Amniotic epithelial cell (primary cell): ENCODE results near the gene FABP1.

Source experiments
- DNase-seq: peaks from one replicate; pipeline ENCODE4 v3.0.0-alpha.2; 2010; ENCODE audit warnings: low read depth

The FABP1 gene

DNA sequence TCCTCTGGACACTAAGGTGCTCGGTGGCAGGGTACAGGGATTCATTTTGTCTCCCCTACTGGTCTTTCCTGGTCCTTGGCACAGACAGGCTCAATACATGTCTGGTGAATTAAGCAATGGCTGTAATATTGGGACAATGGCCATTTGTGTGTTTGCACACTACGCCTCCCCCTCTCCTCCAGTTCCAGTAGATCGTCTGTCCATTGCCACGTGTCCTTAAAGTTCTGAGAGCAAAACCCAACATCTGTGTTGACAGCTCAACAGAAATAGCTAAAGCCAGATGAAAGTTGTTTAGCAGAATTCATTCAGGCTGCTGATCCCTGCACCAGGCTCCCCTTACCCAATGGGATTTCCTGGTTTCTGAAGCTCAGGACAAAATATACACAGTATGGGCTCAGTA lies 9.0 kb upstream of the FABP1 start:
- no peak for DNase-seq

DNA sequence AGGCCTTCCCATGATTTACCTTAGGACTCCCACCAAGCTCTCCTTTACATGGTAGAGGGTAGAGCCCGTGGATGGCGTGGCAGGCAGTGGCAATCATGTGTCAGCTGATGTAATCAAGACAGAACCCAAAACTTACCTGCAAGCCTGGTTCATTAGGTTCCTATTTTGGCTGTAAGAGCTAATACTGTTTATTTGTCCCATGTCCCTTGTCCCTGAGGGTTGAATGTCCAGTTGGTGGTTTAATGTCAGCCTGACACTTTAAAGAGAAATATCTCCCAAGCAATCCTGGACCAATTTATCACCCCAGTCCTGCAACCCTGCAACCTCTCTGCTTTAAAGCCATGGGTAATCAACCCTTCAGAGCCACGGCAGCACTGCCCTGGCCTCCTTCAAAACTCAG lies 6.0 kb upstream of the FABP1 start:
- no peak for DNase-seq

DNA sequence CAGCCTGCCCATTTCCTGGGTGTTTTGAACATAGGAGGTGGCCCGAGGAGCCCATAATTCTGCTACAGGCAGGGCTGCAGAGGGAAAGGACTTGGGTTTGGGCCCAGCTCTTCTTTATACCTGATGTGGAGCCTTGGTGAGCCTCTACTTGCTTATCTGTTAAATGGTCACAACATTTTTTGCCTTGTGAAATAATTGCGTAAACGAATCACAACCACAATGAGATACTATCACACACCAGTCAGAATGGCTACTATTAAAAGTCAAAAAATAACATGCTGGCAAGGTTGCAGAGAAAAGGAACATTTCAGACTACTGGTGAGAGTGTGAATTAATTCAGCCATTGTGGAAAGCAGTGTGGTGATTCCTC lies 4.1 kb upstream of the FABP1 start:
- no peak for DNase-seq

DNA sequence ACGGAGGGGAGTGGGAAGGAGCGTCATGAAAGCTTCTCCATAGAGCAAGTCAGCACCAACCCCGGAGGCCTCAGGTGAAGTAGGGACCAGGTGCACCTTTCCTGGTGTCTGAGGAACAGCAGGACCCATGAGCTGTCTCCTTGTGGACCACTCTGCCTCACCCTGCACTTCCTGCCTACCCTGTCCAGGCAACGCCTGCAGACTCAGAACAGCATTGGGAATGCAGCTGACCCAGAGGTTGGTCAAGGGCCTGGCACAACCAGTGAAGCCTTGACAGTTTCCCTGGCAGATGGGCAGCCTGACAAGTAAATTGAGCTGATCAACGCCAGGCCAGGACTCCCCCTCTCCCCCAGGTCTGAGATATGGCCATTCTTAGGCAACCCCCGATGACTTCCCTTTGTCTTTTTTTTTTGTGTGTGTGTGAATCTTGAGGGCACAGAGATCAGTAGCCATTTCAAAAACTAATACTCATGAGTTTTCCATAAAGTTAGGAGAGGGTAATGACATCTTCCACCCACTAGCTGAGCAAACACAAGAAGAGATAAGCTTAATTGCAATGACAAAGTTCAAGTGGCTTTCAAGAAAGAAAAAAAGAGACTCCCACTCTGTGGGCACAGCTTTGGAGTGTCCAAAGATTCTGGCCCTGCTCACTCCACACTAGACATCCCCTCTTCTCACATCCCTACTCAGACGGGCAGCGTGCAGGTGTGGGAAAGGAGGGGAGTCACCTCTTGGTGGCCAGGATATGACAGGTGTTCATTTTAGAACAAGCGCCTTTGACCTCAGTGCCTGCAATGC lies 3.5 kb upstream of the FABP1 start:
- DNase-seq: no peak

DNA sequence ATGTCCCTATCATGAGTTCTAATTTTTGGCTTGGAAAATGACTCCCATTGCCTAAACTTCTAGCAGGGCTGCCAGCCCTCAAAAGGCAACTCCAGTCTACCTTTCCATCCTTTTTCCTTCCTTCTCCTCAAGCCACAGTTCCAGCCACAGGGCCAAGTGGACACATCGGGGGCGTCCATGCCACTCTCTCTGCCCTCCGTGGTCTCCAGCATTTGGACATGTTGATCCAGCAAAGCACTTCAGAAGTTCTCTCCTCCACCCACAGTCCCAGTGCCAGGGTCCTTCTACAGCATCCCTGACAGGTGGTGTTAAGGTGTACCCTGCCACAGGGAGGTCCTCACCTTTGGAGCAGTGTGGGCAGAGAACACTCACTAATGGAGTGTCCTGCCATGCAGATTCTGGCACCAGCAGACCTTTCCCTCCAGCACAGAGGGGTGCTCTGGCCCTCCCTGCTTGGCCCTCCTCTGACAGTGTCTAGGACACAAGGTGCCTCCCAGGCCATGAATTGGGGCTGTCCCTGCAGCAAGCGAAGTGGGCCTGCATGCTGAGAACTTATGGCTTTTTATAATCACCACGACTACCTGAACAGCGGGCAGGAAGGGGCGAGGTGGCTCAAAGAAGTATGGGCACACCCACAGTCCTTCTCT lies 1.6 kb upstream of the FABP1 start:
- no peak for DNase-seq

DNA sequence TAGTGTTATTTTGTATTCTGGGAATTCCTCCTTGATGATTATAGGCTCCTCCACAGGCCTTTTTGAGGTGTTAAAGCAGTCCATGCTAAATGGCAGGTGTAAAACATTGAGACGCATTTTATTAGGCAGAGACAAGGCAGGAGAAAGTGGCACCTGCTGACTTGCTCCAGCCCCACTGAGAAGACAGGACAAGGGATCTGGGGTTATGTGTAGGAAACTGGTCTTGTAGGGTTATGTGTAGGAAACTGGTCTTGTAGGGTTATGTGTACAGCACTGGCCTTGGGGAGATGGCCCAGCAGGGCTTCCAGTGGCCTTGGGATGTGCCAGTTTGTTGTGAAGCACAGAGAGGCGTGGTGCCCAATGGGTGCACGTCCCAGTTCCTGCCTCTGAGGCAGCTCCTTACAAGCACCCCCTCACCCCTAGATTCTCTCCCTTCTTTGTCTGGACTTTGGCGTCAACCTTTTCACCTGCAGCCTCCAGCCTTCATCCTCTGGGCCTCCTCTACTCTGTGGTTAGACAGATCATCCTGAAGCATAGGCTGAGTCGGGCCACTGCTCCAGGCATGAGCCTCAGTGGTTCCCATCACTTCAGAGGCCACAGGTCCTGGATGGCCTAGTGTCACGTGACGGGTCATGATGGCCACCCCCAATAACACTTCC lies 921 bp upstream of the FABP1 start:
- no peak for DNase-seq

GRCh38 chr2:88127638-88127887 lies 299 bp downstream of the FABP1 start:
- DNase-seq: no peak

DNA sequence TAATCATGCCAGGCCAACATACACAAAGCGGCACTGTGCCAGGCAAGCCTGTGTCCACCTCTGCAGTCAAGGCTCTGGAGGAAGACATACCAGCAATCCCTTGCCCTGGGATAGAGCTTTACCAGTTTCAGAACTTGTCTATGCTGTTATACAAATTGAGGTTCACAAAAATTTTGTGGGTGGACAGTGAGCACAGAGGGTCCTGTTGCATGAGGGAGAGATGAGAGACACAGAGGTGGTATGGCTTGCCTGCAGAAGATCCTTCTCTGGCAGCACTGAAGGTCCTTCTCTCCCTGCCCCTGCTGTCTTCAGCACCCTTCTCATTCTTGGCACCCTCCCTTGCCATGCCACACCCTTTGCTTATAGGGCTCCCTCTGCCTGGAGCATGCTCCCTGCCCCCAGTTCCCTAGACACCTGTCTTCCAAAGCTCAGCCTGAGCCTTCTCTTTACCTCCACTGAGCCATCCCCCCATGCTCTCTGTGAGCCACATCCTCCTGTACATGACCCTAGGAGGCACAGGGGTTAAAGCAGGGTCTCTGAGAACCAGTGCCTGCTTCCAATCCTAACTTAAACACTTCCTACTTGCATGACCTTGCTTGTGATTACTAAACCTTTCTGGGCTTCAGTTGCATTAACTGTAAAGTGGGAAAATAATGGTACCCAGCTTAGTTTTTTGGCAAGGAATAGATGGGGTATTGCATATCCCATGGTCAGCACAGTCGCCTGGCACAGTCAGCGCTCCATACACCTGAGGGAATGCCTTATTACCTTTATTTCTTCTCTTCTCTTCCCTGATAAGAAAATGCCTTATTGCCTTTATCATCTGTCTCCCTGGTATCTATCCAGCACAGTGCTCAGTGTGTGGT lies 857 bp downstream of the FABP1 start:
- DNase-seq: no peak

DNA sequence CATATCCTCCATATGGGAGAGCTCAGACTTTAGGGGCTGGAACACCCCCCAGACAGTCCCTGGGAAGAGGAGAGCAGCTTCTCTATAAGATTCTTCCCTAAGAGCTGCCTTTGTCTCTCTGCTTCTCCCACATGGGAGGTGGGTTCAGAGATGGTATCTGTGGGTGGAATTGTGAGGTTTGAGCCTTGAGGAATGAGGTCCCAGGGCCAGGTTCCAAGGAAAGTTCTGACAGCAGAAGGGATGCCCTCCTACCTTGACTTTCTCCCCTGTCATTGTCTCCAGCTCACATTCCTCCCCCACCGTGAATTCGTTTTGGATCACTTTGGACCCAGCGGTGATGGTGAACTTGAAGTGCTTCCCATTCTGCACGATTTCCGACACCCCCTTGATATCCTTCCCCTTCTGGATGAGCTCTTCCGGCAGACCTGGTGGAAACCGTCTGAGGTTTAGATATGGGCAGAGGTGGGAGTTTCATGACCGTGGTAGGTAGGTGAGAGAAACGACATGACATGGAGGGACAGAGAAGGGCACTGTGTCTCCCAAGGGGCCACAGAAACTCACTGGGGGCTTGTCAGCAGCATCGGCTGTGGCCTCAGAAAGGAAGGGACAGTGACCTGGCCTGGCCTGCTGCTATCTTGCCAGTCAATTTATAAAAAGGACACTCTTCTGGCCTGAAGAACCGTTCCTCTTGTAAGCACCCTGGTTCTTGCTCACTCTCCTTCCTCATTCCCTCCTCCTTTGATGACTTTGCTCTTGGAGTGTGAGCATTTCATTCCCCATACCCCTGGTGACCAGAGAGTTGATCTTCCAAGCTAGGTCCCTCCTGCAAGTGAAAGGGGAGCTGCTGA lies 1.7 kb downstream of the FABP1 start:
- DNase-seq: no peak

DNA sequence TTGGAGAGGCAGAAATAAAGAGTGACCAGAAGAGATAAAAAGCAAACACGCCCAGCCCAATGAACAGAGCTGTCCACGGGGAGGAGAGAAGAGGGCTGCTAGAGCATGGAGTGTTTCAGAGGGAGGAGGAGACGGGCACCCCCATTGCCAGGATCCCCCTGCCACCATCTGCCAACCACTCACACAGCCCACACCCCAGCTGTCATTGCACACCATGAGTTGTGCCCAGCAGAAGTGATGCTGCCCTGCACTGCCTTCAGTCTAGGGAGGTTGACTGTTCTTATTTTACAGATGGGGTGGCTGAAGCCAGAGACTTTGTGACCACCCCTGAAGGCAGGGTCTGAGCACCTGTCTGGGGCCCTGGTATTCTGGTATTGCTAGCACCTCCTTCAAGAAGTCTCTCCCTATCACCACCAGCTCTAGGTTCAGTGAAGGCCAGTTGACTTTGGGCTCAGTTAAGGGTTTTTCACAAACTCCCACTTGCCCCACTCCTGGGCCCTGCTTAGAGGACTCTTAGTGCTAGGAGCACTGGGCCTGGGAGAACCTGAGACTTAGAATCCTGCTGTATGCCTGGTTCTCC lies 2.4 kb downstream of the FABP1 start:
- DNase-seq: no peak

DNA sequence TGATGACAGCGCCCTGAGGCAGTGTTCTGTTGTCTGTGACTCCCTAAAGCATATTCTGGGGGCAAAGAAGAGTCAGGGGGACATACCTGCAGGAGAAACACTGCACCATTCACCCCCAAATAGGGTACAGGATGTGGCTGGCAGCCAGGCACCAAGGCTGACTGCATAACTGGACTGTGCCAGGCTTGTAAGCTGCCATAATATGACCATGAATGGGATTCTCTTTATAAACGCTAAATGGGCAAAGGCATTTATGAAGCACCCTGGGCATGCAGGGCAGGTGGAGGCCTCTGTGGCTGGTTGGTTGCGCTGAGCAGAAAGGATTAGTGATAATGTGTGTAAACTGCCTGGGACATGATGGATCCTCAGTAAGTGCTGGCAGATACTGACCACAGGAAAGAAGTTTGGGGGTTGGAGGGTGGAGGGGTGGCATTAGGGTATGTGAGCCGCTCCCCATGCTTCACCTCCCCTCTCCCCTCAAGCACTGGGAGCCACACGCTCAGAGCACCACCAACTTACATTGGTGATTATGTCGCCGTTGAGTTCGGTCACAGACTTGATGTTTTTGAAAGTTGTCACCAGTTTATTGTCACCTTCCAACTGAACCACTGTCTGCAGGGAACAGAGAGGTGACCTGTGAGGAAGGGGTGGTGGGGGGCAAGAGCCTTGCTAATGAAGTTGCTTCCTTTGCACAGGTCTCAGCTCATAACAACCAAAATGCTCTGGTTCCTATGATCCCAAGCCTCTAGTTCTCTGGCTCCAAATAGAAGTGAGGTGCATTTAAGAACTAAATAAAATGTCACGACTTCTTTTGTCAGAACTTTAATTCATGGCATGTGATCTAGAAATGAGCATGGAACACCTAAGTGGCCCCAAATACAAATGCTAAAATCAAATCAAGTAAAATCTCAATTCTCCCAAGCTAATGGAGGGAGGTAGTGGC lies 3.6 kb downstream of the FABP1 start:
- no peak for DNase-seq

- no peak for DNase-seq
Measured at GRCh38 chr2:88123164-88123974, 4.5 kb downstream of the FABP1 start.

GRCh38 chr2:88122141-88122884 lies 5.5 kb downstream of the FABP1 start:
- DNase-seq: no peak

DNA sequence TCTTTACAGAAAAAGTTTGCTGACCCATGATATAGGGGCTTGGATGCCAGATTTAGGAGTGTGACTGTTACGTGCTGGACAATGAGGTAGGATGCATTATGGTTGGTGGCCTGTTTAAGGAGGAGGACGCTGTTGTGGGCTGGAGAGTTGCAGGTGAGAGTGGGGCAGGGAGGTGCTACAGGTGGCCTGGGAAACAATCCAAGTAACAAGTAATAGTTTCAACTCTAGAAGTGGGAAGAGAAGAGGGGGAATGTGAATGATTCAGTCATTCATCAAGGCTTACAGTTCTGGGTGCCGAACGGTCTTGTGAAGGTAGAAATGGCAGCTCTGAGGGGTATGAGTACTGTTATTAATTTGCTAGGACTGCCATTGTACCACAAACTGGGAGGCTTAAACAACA lies 6.2 kb downstream of the FABP1 start:
- no peak for DNase-seq

GRCh38 chr2:88117973-88118372 lies 9.9 kb downstream of the FABP1 start:
- no peak for DNase-seq

DNA sequence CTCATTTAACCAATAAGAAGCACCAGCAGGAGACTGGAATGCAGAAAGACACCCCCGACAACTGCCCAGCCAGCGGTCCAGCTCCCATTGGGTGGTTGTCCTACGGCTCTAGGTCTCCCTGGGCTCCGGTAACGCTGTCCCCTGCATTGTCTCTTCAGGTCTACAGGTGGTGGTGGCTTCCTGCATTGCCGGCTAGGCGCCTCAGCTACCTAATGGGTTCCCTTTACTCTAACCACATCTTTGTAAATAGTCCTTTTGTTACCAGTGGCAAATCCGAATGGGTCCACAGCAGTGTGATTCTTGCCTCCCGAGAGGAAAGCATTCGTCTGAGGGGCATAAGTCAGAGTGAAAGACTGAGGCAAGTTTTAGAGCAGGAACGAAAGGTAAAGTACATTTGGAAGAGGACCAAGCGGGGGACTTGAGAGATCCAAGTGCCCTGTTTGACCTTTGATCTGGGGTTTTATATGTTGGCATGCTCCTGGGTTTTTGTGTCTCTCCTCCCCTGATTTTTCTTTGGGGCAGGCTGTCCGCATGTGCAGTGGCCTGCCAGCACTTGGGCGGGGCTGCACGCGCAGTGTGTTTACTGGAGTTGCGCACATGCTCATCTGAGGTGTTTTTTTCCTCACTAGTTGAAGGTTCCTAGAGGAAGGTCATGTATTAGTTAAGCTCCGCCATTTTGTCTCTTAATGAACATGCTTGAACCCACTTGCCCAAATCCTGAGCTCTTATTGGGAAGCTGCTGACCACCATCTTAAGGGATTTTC lies 11.0 kb downstream of the FABP1 start:
- no peak for DNase-seq

DNA sequence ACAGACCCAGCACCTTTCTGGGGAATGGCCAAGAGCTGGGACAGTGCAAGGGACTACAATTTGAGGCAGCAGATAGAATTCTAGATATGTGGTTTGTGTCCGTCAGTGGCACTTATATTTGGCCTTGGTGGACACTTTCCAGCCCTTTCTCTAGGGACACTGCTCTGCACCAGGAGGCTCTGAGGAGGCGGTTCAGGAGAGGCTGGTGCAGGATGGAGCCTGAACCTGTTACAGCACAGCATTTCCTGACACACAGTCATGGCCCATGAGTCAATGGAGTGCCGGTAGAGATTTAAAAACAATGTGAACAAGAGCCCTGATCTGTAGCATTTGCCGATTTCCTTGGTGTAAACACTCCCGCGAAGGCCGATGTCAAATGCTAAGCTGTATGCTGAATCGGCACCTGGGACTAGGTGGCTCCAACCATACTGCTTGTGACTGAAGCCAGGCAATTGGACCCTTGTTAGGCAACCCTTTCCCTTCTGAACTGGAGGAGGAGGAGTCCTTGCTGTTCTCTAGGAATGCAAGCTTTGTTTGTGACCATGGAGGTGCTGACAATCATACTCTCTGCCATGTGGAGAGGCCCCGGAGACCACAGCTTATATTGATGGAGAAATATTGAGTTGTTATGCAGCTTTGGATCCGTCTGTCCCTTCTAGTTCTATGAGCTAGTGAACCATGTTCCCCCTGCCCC lies 11.9 kb downstream of the FABP1 start:
- no peak for DNase-seq
